Left renal pelvis (tissue), 4 donors: ENCODE data around the gene CMKLR1. TPM values are rescaled to one million over a fixed set of nuclear protein-coding genes. Genes with fewer than 3 reads are reported as not detected.

Source experiments
- DNase-seq, 4 donors: peaks; one replicate each; pipeline ENCODE4 v3.0.0-alpha.2; 2013; ENCODE audit warnings: low read depth in 4 of 4, low spot score in 3 of 4
- polyA plus RNA-seq, 4 donors: library from polyadenylated mRNA; unstranded; fragments of 120-200 nt; gene quantifications; one replicate each; pipeline ENCODE4 v1.2.1, GENCODE V29; 2013; ENCODE audit not compliant: insufficient read length in 4 of 4

CMKLR1 gene
- polyA plus RNA-seq, 4 donors, result 3.6 to 9.0 (median 6.0) TPM

GRCh38 chr12:108270035-108270848 lies 68.9 kb downstream of the CMKLR1 start:
- DNase-seq, result no peak

GRCh38 chr12:108269224-108269623 lies 69.9 kb downstream of the CMKLR1 start:
- no peak for DNase-seq

- DNase-seq, result no peak
Measured at GRCh38 chr12:108268397-108268796, 70.7 kb downstream of the CMKLR1 start.

GRCh38 chr12:108267450-108267849 lies 71.7 kb downstream of the CMKLR1 start:
- DNase-seq, result no peak

- no peak for DNase-seq
Measured at GRCh38 chr12:108266131-108266530, 73.0 kb downstream of the CMKLR1 start.

GRCh38 chr12:108265505-108265904 lies 73.6 kb downstream of the CMKLR1 start:
- no peak for DNase-seq

GRCh38 chr12:108260969-108261368 lies 78.1 kb downstream of the CMKLR1 start:
- no peak for DNase-seq

- no peak for DNase-seq
Measured at GRCh38 chr12:108260039-108260438, 79.1 kb downstream of the CMKLR1 start.

- no peak for DNase-seq
Measured at GRCh38 chr12:108257610-108258106, 81.5 kb downstream of the CMKLR1 start.

GRCh38 chr12:108257004-108257403 lies 82.1 kb downstream of the CMKLR1 start:
- DNase-seq, result no peak

- DNase-seq, result no peak
Measured at GRCh38 chr12:108255252-108255602, 83.9 kb downstream of the CMKLR1 start.

- DNase-seq, result no peak
Measured at GRCh38 chr12:108254517-108255251, 84.4 kb downstream of the CMKLR1 start.

- DNase-seq, result no peak
Measured at GRCh38 chr12:108254030-108254429, 85.1 kb downstream of the CMKLR1 start.

- DNase-seq, result no peak
Measured at GRCh38 chr12:108253540-108253939, 85.6 kb downstream of the CMKLR1 start.

GRCh38 chr12:108252523-108252922 lies 86.6 kb downstream of the CMKLR1 start:
- no peak for DNase-seq

- no peak for DNase-seq
Measured at GRCh38 chr12:108248011-108248410, 91.1 kb downstream of the CMKLR1 start.

- no peak for DNase-seq
Measured at GRCh38 chr12:108247130-108247529, 92.0 kb downstream of the CMKLR1 start.

- DNase-seq, result no peak
Measured at GRCh38 chr12:108241986-108242703, 97.0 kb downstream of the CMKLR1 start.

GRCh38 chr12:108240928-108241327 lies 98.2 kb downstream of the CMKLR1 start:
- no peak for DNase-seq

- DNase-seq, result no peak
Measured at GRCh38 chr12:108240027-108240785, 98.9 kb downstream of the CMKLR1 start.
